ENCODE results near the gene ACSF2.

ACSF2 gene

DNA sequence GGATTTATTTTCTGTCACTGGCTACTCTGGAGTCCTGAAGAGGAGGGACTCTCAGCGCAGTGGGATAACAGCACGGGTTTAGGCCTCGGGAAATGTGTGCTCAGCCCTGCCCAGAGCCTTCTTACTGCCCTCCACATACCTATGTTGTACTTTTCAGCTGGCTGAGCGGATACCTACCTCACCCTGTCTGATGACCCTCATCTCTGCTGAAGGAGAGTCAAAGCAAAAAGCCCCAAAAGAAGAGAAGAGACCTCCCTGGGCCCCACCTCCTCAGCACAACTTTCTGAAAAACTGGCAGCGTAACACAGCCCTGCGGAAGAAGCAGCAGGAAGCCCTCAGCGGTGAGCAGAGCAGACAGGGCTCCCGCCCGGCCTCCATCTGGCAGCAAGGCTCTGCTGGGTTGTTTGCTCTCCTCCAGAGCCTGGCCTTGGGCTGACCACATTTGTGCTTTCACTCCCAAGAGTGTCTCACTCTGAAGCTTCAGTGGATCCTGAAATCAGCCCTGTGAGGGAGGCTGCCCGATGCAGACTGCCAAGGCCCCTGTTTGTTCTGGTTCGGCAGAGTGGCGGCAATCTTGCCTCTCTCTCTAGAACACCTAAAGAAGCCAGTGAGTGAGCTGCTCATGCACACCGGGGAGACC is 92.5 kb downstream of the ACSF2 start:
- H3K4me3 ChIP-seq (ENCODE audit: low read depth, low read length): no peak overlapping the region
- no peak for TF ChIP-seq CTCF (IDR thresholded peaks at IDR 0.05; ENCODE audit: low read depth, low read length)

DNA sequence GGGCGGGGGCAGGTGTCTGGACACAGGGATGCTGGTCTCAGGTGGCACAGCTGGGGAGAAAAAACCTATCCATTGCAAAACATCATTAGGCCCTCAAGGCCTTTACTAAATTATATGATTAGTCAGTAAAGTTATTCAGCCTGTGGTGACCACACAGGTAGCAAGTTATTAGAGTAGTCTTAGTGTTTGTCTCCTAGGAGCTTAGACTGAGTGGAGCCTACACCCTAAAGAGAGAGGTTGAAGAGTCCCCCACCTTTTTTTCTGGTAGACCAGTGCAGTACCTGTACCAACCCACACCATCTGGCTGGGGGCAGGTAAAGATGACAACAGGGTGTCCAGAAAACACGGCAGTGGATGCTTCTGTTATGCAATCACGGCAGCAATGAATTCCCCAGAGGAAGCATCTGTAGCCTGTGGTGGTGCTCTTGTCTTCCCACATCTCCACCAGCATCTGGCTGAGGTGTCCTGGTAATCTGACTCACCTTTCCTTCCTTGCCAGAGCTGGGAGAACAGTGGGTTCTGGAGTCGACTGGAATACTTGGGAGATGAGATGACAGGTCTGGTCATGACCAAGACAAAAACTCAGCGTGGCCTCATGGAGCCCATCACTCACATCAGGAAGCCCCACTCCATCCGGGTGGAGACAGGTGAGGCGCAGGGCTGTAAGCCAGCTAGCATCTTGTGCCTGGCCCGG is 93.3 kb downstream of the ACSF2 start:
- H3K4me3 ChIP-seq (ENCODE audit: low read depth, low read length): no peak overlapping the region
- TF ChIP-seq CTCF (IDR thresholded peaks at IDR 0.05; ENCODE audit: low read depth, low read length): no peak

DNA sequence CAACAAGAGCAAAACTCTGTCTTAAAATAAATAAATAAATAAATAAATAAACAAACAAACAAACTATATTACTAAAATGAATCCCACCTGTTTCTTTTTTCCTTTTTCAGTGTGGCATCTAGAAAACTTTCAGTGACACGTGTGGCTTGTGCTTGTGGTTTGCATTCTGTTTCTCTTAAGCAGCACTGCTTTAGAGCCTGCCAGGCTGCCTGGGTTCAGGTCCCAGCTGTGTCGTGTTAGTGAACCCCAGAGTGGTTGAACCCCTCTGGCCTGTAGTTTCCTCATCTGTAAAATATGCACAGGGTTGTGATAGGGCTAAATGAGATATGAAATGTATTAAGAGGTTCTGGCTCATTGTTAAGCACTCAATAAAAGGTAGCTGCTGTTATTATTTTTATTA is 94.5 kb downstream of the ACSF2 start:
- no peak overlapping the region for H3K4me3 ChIP-seq (ENCODE audit: low read depth, low read length)
- TF ChIP-seq CTCF (IDR thresholded peaks at IDR 0.05; ENCODE audit: low read depth, low read length): no peak

DNA sequence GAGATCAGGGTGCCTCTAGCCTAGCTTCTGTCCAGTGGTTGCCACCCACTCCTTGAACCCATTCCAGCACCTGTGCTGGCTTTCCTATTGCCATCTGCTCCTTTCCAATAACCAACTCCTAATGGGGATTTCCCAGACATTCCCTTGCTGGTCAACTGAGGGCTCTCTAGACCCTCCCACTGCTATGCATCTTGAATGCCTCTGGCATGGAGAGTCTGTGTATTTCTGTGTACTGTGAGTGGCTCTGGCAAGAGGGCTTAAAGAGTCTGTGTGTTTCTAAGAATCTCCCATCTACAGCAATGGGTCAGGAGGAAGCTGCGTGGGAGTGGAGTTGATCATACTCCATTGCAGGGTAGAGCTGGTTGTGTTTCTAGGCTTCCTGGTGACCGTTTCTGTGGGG is 95.5 kb downstream of the ACSF2 start:
- no peak overlapping the region for H3K4me3 ChIP-seq (ENCODE audit: low read depth, low read length)
- no peak for TF ChIP-seq CTCF (IDR thresholded peaks at IDR 0.05; ENCODE audit: low read depth, low read length)

GRCh38 chr17:50522766-50523165 is 96.7 kb downstream of the ACSF2 start:
- TF ChIP-seq CTCF (IDR thresholded peaks at IDR 0.05; ENCODE audit: low read depth, low read length): no peak
- H3K4me3 ChIP-seq (ENCODE audit: low read depth, low read length): no peak overlapping the region

GRCh38 chr17:50523208-50523607 is 97.2 kb downstream of the ACSF2 start:
- TF ChIP-seq CTCF (IDR thresholded peaks at IDR 0.05; ENCODE audit: low read depth, low read length): no peak
- no peak overlapping the region for H3K4me3 ChIP-seq (ENCODE audit: low read depth, low read length)
